ENCODE results near the gene BABAM1. TPM values are rescaled to one million over a fixed set of nuclear protein-coding genes. Genes with fewer than 3 reads are reported as not detected.

Gene BABAM1
- total and polyA plus RNA-seq, 2 of the 4 experiments (the other 2 are of a cell fraction) = 95.1 to 101 TPM

DNA sequence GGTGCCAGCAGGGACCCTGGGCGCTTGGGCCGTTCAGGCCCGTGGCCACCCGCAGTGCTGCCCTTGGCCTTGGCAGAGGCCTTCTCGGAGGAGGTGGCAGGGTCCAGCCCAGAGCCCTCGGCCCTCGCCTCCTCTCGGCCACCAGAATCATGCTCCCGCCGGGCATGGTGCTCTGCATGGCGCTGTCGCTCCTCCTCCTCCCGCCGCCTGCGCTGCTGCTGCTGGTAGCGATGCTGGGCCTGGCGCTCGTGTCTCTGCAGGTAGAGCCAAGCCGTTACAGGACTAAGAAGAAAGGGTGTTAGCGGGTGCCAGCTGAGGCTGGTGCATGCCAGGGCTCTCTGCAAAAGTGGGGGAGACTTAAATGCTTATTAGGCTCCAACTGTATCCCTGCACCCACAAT lies 57.9 kb downstream of the BABAM1 start (continued):
- TF ChIP-seq CHD1 (IDR thresholded peaks at IDR 0.05; ENCODE audit: low read depth, low read length) (no peak), RFX5 (IDR thresholded peaks at IDR 0.05; ENCODE audit: low read depth, low read length) (no peak), FOS (IDR thresholded peaks at IDR 0.05; ENCODE audit: low read depth, low read length) (no peak), MAFK (IDR thresholded peaks at IDR 0.05; ENCODE audit: low read depth, low read length) (no peak)

DNA sequence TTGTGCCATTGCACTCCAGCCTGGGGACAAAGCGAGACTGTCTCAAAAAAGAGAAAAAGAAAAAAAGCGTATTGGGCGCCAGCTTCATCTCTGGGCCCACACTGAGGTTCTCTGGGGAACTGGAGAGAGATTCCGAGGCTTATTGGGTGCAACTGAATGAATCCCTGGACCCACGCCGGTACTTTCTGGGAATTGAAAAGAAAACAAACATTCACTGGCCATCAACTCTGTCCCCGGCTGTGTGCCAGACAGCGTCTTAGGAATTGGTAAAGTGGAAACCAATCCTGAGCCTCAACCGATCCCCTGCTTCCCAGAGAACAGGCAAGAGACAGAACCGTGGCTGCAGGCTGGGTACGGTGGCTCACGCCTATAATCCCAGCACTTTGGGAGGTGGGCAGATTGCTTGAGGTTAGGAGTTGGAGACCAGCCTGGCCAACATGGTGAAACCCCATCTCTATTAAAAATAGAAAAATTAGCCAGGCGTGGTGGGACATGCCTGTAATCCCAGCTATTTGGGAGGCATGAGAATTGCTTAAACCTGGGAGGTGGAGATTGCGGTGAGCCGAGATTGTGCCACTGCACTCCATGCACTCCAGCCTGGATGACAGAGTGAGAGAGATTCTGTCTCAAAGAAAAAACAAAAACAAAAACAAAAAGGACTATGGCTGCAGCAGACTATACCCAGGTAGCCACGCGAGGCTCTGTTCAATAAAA lies 58.8 kb downstream of the BABAM1 start:
- Histone ChIP-seq H3K27me3 (ENCODE audit: control insufficient read depth, insufficient read depth, low read length) (no peaks in the 10 kb centered on the region), H4K8ac (ENCODE audit: low read depth in 2 of 2, low read length in 2 of 2) (no peak overlapping the region), H4K20me1 (ENCODE audit: insufficient read depth, low read length) (peaks cover 8% of the 10 kb centered on the region; the same call in 1 of the 2 replicates), H3K14ac (replicated peaks; ENCODE audit: low read depth, low read length) (no peak overlapping the region), H3K23ac (ENCODE audit: low read depth, low read length) (no peak overlapping the region), H2BK5ac (ENCODE audit: low read depth, low read length, poor library complexity, severe bottlenecking) (no peak overlapping the region), H3K9ac (ENCODE audit: low read depth, low read length) (no peak overlapping the region), H3K9me3 (ENCODE audit: control insufficient read depth, insufficient read depth, low read length) (no peaks in the 10 kb centered on the region), H3K27ac (ENCODE audit: insufficient read depth, low read length) (no peak overlapping the region), H2BK120ac (ENCODE audit: low read depth, low read length) (no peak overlapping the region), H3K9me1 (ENCODE audit: insufficient read depth, low read length) (no peaks in the 10 kb centered on the region), H2AK5ac (ENCODE audit: low read depth, low read length) (no peak overlapping the region), H2BK15ac (ENCODE audit: low read depth, low read length) (no peak overlapping the region), H4K91ac (ENCODE audit: insufficient read depth, low read depth, low read length) (no peak overlapping the region), H3K4me1 (ENCODE audit: control insufficient read depth, insufficient read depth, low read length) (no peaks in the 10 kb centered on the region), H3K4me2 (ENCODE audit: low read depth, low read length) (no peak overlapping the region), H3K18ac (ENCODE audit: low read depth, low read length) (no peak overlapping the region), H3K56ac (ENCODE audit: extremely low read depth, insufficient read depth, low read length) (no peak overlapping the region), H4K5ac (ENCODE audit: low read depth, low read length) (no peak overlapping the region), H3K4ac (ENCODE audit: low read depth, low read length) (no peak overlapping the region), H3K4me3 (ENCODE audit: insufficient read depth, low read depth, low read length) (no peak overlapping the region), H3K36me3 (ENCODE audit: control insufficient read depth, insufficient read depth, low read length) (peaks cover 24% of the 10 kb centered on the region), H2AK9ac (replicated peaks; ENCODE audit: low read depth, low read length, poor library complexity) (no peak overlapping the region), H2BK20ac (ENCODE audit: low read depth, low read length) (no peak overlapping the region), H2AFZ (replicated peaks; ENCODE audit: low read length, poor library complexity) (no peak overlapping the region), H3K79me1 (ENCODE audit: low read depth in 1 of 2, low read length in 2 of 2) (peaks cover 0 to 5% of the 10 kb centered on the region in 2 experiments; a peak in 1 of 4 replicates)
- intact Hi-C loops (cut with micrococcal nuclease) (no loop called here), in situ Hi-C loops (cut with MboI; ENCODE audit: low sequenced_read_pairs) (no loop called here), dilution Hi-C loops (cut with HindIII; ENCODE audit: low sequenced_read_pairs, unreplicated experiment) (no loop called here)
- no peak for DNase-seq
- WGBS, 2 experiments (ENCODE audit: extremely low coverage in 2 of 2, insufficient read length in 1 of 2) = 73% methylated on average over 6 of the region's 17 CpGs; no CpG with 5 or more reads in 1 of the 2 experiments
- no peak for ATAC-seq (ENCODE audit: low read depth)
- TF ChIP-seq CTCF (conservative IDR thresholded peaks at IDR 0.05; ENCODE audit: low read depth, low read length) (no peak), SMC3 (IDR thresholded peaks at IDR 0.05; ENCODE audit: low read depth, low read length) (no peak), RAD21 (IDR thresholded peaks at IDR 0.05; ENCODE audit: low read length) (no peak), RFX5 (IDR thresholded peaks at IDR 0.05; ENCODE audit: low read depth, low read length) (no peak), CHD1 (IDR thresholded peaks at IDR 0.05; ENCODE audit: low read depth, low read length) (no peak)
- BruUV-seq (replicated peaks) = no TSS peak
- ChIA-PET CTCF (no interaction called here), POLR2A (ENCODE audit: unreplicated experiment) (no interaction called here)
